HuH-7 (cell line): ENCODE data around the gene MAGEB18.

Experiments used
- DNase-seq: peaks from one replicate; pipeline ENCODE4 v3.0.0; 2011; ENCODE audit warnings: low spot score

MAGEB18 gene

DNA sequence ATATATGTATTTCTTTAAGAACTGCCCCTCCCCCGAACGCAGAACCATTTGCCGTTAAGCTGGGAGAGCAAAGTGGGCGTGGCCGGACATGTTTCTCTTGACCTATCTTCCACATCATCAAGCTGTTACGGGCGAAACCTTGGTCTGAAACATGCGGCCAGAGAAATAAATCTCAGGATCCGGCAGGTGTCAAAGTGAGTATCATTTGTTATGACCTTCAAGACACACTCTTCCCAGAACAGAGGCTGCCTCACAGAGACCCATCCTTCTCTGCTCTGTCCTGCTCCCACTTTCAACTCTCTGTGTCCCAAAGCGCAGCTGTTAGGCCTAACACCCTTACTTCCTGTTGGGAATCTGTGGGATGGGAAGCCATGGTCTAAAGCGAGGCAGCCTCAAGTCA lies at the start of gene MAGEB18:
Gene MAGEB18 (plus strand): TSS at position 70 of the 400 bp plus-strand sequence. CDS start 643 bp downstream, outside the sequence.
- no peak for DNase-seq

DNA sequence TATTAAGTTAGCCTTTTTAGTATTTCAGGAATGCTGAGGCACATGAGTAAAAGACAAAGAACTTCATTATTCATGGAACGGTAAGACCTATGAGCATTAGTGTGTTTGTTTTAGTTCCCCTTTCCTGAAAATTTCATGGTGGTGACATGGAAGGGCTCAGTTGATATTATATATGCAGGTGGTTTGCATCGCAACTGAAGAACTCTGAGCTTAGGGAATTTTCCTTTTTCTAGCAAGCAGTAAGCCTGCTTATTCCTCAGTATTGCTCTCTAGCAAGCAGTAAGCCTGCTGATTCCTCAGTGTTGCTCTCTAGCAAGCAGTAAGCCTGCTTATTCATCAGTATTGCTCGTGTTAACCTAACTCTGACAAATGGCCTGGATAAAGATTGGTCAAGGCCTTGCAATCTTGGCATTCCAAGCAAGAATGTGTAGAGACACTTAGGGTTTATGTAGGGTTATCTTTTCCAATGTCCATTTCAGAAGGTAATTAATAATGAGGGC lies 37.7 kb upstream of the MAGEB18 start:
- no peak for DNase-seq

DNA sequence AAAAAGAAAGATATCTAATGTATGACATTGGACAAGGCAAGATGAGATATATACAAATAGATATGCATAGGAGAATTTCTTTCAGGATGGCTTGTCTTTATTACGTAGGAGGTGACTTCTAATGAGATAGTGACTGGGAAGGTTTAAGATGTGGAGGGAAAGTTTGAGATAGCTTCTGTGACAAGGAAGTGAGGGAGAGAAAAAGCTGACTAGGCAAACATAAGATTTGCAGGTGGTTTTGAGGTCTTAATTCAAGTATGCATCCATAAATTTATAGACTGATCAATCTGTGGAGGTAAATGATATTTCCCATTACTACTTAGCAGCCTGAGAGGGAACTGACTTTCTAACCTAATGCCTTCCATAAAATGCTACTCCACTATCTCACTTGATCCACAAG lies 29.0 kb upstream of the MAGEB18 start:
- DNase-seq, result no peak

DNA sequence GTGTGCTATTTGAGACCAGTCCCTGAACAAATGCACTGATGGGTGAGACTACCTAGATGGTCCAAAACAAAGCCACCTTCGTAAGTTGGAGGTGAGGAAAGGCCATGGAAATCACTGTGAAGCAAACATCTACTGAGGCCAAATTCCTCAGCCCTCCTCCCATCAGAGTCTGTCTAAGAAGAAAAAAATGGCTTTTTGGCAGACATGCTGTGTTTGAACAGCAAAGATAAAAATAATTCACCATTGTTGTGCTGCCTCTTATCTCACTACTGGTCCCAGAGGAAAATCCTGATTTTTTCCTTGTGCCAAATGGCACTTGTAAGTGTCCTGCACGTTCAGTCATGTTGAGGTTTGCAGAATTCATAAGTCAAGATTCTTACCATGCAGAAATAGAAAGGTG lies 7.9 kb downstream of the MAGEB18 start:
- DNase-seq, result no peak

DNA sequence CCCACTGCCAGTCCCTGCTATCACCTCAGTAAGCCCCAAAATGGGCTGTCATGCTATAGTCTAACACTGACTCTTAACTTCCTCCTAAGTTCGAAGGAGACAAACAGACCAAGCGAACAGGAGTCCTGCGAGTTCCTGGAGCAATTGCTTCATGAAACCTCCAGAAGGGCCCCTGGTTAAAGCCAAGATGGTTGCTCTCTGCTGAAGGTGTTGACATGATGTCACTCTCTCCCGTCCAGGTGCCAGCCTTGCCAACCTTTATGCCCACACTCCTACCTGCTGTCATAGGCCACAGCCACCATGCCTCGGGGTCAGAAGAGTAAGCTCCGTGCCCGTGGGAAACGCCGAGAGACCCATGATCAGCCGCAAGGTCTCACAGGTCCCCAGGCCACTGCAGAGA lies 22.2 kb downstream of the MAGEB18 start, which contains the start of gene MAGEB6B:
Gene MAGEB6B (plus strand): TSS at position 301 of the 400 bp plus-strand sequence. CDS start 0 bp downstream, at position 301.
- DNase-seq, result no peak
